HCT116 (cell line): ENCODE results near the gene DPYSL5. TPM values are rescaled to one million over a fixed set of nuclear protein-coding genes. Genes with fewer than 3 reads are reported as not detected.

Experiments
- ATAC-seq: fragments of 200-7000 bp; cut with Tn5 transposase; 2 replicates; pipeline ENCODE4 v1.9.1; 2020; ENCODE audit warnings: mild to moderate bottlenecking, moderate library complexity
- BruUV-seq: library from RNA; stranded (reverse); fragments of 400-500 nt; replicated peaks from 2 replicates; lab custom pipeline; 2021; lab: Mats Ljungman, UMichigan
- CTCF ChIA-PET: fragments of 300-600 bp; sonication (Branson Sonifier 250); formaldehyde crosslinking; loops from one replicate; lab custom pipeline; 2021; ENCODE audit warnings: antibody characterized with exemption; lab: Charles Lee
- POLR2A ChIA-PET: fragments of 300-600, 350-600 bp; sonication (Branson Sonifier 250); formaldehyde crosslinking; loops from one replicate; lab custom pipeline; 2021; ENCODE audit warnings: antibody characterized with exemption; lab: Charles Lee
- RAD21 ChIA-PET, 2 experiments: fragments of 300-600 bp; sonication (Branson Sonifier 250); formaldehyde crosslinking; loops; one replicate each; lab custom pipeline; 2023; ENCODE audit warnings: low total read pairs in 2 of 2; ENCODE audit not compliant: uncharacterized antibody in 2 of 2, unreplicated experiment in 2 of 2, low non-redundant PET in 1 of 2; lab: Charles Lee
- DNase-seq: peaks from one replicate; pipeline ENCODE4 v3.0.0-alpha.2; 2010; ENCODE audit warnings: low read depth, low spot score
- H2AFZ ChIP-seq: fragments of 200-600 bp; shearing (Covaris generic), sonication (generic); 2 replicates; pipeline ENCODE4 v1.6.1; 2017; ENCODE audit warnings: low read depth, mixed run types, mixed read lengths, antibody characterized with exemption, low read length; ENCODE audit not compliant: poor library complexity, severe bottlenecking
- H3K27ac ChIP-seq: 2 replicates; pipeline ENCODE4 v1.5.1; 2012; ENCODE audit warnings: low read depth, low read length
- H3K27me3 ChIP-seq: fragments of 200-600 bp; sonication (generic); 2 replicates; pipeline ENCODE4 v1.6.1; 2016; ENCODE audit warnings: mixed run types, low read length, mixed read lengths; ENCODE audit not compliant: insufficient read depth
- H3K36me3 ChIP-seq, 2 experiments: fragments of 200-500 bp in 1 of 2; fragments of 200-600 bp in 1 of 2; sonication (Bioruptor generic) in 1 of 2; sonication (generic) in 1 of 2; 2 replicates each; pipeline versions ENCODE4 v1.5.1 to v1.6.1; 2014 to 2016; ENCODE audit warnings: low read length in 2 of 2, inconsistent platforms in 1 of 2, mixed read lengths in 1 of 2, mixed run types in 1 of 2; ENCODE audit not compliant: insufficient read depth in 2 of 2, control insufficient read depth in 1 of 2
- H3K4me1 ChIP-seq, 2 experiments: fragments of 200-600 bp in 1 of 2; sonication (generic) in 1 of 2; 2 replicates each; pipeline versions ENCODE4 v1.5.1 to v1.6.1; 2012 to 2017; ENCODE audit warnings: low read length in 2 of 2, inconsistent platforms in 1 of 2, mild to moderate bottlenecking in 1 of 2, mixed read lengths in 1 of 2, mixed run types in 1 of 2, moderate library complexity in 1 of 2; ENCODE audit not compliant: insufficient read depth in 2 of 2, control insufficient read depth in 1 of 2
- H3K4me2 ChIP-seq: fragments of 200-600 bp; sonication (generic); 2 replicates; pipeline ENCODE4 v1.6.1; 2017; ENCODE audit warnings: mixed run types, low read length, mixed read lengths
- H3K4me3 ChIP-seq, 2 experiments: fragments of 200-600 bp in 1 of 2; sonication (generic) in 1 of 2; replicated peaks in 1 of 2; 2 replicates each; pipeline ENCODE4 v1.5.1; 2011 to 2016; ENCODE audit warnings: low read length in 2 of 2, control low read depth in 1 of 2, low read depth in 1 of 2, mild to moderate bottlenecking in 1 of 2, mixed read lengths in 1 of 2, mixed run types in 1 of 2
- H3K79me2 ChIP-seq: fragments of 200-600 bp; sonication (generic); 2 replicates; pipeline ENCODE4 v1.6.1; 2017; ENCODE audit warnings: mild to moderate bottlenecking, mixed run types, low read length, moderate library complexity, mixed read lengths; ENCODE audit not compliant: insufficient read depth
- H3K9ac ChIP-seq: fragments of 200-600 bp; sonication (generic); 2 replicates; pipeline ENCODE4 v1.6.1; 2016; ENCODE audit warnings: low read length, mixed read lengths
- H3K9me2 ChIP-seq: fragments of 200-600 bp; sonication (generic), shearing (Covaris generic); 2 replicates; pipeline ENCODE4 v1.6.1; 2017; ENCODE audit warnings: mixed run types, mild to moderate bottlenecking, moderate library complexity; ENCODE audit not compliant: insufficient read depth
- H3K9me3 ChIP-seq, 2 experiments: fragments of 200-500 bp in 1 of 2; fragments of 200-600 bp in 1 of 2; sonication (Bioruptor generic) in 1 of 2; sonication (generic) in 1 of 2; 2 replicates each; pipeline ENCODE4 v1.6.1; 2014 to 2017; ENCODE audit warnings: low read length in 2 of 2, mixed read lengths in 2 of 2, inconsistent platforms in 1 of 2, low read depth in 1 of 2, mild to moderate bottlenecking in 1 of 2, mixed run types in 1 of 2, moderate library complexity in 1 of 2; ENCODE audit not compliant: control insufficient read depth in 1 of 2, insufficient read depth in 1 of 2
- H4K20me1 ChIP-seq: fragments of 200-600 bp; sonication (generic), shearing (Covaris generic); 2 replicates; pipeline ENCODE4 v1.6.1; 2017; ENCODE audit warnings: mixed run types, mild to moderate bottlenecking, moderate library complexity; ENCODE audit not compliant: insufficient read depth
- CEBPB ChIP-seq: IDR thresholded peaks from 2 replicates; pipeline ENCODE4 v1.6.1; 2012; ENCODE audit warnings: low read depth
- EZH2 ChIP-seq: fragments of 200-600 bp; sonication (generic); IDR thresholded peaks from 2 replicates; pipeline ENCODE4 v1.6.1; 2017; ENCODE audit warnings: antibody characterized with exemption, mixed run types
- SRF ChIP-seq: IDR thresholded peaks from 2 replicates; pipeline ENCODE4 v1.6.1; 2012; ENCODE audit warnings: low read depth
- ZNF274 ChIP-seq: fragments of 200-500 bp; sonication (Bioruptor generic); IDR thresholded peaks from 2 replicates; pipeline ENCODE4 v1.6.1; 2014; ENCODE audit warnings: mild to moderate bottlenecking, low read depth, low read length, inconsistent platforms
- intact Hi-C: fragments of 100-400 bp; cut with micrococcal nuclease; formaldehyde crosslinking; loops from 2 replicates; pipeline ENCODE4 v1.10.0; 2022
- total RNA-seq: library from RNA; stranded (reverse); gene quantifications from one replicate; pipeline ENCODE4 v1.2.1, GENCODE V29; 2021; ENCODE audit not compliant: unreplicated experiment
- TF ChIP-seq, protein P1 (sequence below): IDR thresholded peaks from 2 replicates; pipeline ENCODE4 v1.6.1; 2012; ENCODE audit warnings: low read depth
- TF ChIP-seq, protein P2 (sequence below): IDR thresholded peaks from 2 replicates; pipeline ENCODE4 v1.6.1; 2011; ENCODE audit warnings: mild to moderate bottlenecking, low read length, moderate library complexity; ENCODE audit not compliant: insufficient replicate concordance; ENCODE audit errors: extremely low read depth

Gene DPYSL5
- total RNA-seq, 1 experiment from 2014 or later, result 8.4 TPM

GRCh38 chr2:26820932-26821331 lies 27.0 kb upstream of the DPYSL5 start:
- Histone ChIP-seq H3K9me3 (no peaks in the 10 kb centered on the region), H4K20me1 (no peaks in the 10 kb centered on the region), H3K4me2 (no peak overlapping the region), H3K4me3 (no peak overlapping the region), H3K27ac (no peak overlapping the region), H3K9ac (no peak overlapping the region), H3K36me3 (no peaks in the 10 kb centered on the region), H3K27me3 (no peaks in the 10 kb centered on the region), H3K4me1 (peaks cover 2 to 10% of the 10 kb centered on the region in 2 experiments; a peak in 3 of 4 replicates), H3K79me2 (no peaks in the 10 kb centered on the region), H2AFZ (no peak overlapping the region), H3K9me2 (no peaks in the 10 kb centered on the region)
- TF ChIP-seq ZNF274 (no peak), SRF (peak; percentile 65; the same call in 1 of the 2 replicates)
- ChIA-PET POLR2A (no interaction called here), RAD21 (no interaction called here), CTCF (interaction anchor here (0.6 kb wide), 1 partner anchor 122 kb away, joined by 3 read pairs; no protein-coding TSS in a partner anchor)
- intact Hi-C loops, result no loop called here
- DNase-seq, result no peak
- no TSS peak for BruUV-seq
- ATAC-seq, result no peak

DNA sequence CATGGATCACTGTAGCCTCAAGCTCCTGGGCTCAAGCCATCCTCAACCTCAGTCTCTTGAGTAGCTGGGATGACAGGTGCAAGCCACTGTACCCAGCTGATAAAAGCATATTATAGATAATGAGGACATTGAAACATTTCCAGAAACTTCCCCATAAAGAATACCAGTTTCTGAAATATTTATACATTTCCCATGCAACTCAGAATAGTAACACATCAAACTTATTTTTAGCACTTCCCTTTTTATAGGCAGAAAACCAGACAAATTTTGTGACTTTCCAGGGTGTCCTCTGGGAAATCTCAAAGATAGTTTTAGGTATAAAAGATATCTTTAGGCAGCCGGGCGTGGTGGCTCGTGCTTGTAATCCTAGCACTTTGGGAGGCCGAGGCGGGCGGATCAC lies 25.1 kb upstream of the DPYSL5 start:
- H3K4me2 ChIP-seq, result no peak overlapping the region
- no peak overlapping the region for H3K4me3 ChIP-seq
- no peak for DNase-seq
- no peaks in the 10 kb centered on the region for H3K9me2 ChIP-seq
- no peaks in the 10 kb centered on the region for H3K36me3 ChIP-seq
- H3K27me3 ChIP-seq, result no peaks in the 10 kb centered on the region
- H3K9ac ChIP-seq, result no peak overlapping the region
- H4K20me1 ChIP-seq, result no peaks in the 10 kb centered on the region
- no peaks in the 10 kb centered on the region for H3K79me2 ChIP-seq
- POLR2A ChIA-PET, result interaction anchor here (0.7 kb wide), 1 partner anchor 51 kb away, joined by 3 read pairs; no protein-coding TSS in a partner anchor
- no peaks in the 10 kb centered on the region for H3K9me3 ChIP-seq
- CTCF ChIA-PET, result interaction anchor here (0.9 kb wide), 1 partner anchor 100 kb away, joined by 3 read pairs; no protein-coding TSS in a partner anchor
- H3K4me1 ChIP-seq, result no peaks in the 10 kb centered on the region
- no peak overlapping the region for H3K27ac ChIP-seq
- intact Hi-C loops, result no loop called here
- no TSS peak for BruUV-seq
- RAD21 ChIA-PET, result no interaction called here
- TF ChIP-seq, protein P1, sequence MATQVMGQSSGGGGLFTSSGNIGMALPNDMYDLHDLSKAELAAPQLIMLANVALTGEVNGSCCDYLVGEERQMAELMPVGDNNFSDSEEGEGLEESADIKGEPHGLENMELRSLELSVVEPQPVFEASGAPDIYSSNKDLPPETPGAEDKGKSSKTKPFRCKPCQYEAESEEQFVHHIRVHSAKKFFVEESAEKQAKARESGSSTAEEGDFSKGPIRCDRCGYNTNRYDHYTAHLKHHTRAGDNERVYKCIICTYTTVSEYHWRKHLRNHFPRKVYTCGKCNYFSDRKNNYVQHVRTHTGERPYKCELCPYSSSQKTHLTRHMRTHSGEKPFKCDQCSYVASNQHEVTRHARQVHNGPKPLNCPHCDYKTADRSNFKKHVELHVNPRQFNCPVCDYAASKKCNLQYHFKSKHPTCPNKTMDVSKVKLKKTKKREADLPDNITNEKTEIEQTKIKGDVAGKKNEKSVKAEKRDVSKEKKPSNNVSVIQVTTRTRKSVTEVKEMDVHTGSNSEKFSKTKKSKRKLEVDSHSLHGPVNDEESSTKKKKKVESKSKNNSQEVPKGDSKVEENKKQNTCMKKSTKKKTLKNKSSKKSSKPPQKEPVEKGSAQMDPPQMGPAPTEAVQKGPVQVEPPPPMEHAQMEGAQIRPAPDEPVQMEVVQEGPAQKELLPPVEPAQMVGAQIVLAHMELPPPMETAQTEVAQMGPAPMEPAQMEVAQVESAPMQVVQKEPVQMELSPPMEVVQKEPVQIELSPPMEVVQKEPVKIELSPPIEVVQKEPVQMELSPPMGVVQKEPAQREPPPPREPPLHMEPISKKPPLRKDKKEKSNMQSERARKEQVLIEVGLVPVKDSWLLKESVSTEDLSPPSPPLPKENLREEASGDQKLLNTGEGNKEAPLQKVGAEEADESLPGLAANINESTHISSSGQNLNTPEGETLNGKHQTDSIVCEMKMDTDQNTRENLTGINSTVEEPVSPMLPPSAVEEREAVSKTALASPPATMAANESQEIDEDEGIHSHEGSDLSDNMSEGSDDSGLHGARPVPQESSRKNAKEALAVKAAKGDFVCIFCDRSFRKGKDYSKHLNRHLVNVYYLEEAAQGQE, result no peak
- TF ChIP-seq, protein P2, sequence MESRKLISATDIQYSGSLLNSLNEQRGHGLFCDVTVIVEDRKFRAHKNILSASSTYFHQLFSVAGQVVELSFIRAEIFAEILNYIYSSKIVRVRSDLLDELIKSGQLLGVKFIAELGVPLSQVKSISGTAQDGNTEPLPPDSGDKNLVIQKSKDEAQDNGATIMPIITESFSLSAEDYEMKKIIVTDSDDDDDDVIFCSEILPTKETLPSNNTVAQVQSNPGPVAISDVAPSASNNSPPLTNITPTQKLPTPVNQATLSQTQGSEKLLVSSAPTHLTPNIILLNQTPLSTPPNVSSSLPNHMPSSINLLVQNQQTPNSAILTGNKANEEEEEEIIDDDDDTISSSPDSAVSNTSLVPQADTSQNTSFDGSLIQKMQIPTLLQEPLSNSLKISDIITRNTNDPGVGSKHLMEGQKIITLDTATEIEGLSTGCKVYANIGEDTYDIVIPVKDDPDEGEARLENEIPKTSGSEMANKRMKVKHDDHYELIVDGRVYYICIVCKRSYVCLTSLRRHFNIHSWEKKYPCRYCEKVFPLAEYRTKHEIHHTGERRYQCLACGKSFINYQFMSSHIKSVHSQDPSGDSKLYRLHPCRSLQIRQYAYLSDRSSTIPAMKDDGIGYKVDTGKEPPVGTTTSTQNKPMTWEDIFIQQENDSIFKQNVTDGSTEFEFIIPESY, result no peak
- TF ChIP-seq EZH2 (no peak), CEBPB (no peak), ZNF274 (no peak)
- TF ChIP-seq, all 23 proteins: peak for 0
- H2AFZ ChIP-seq, result no peak overlapping the region
- ATAC-seq, result no peak
